ENCODE data around the gene EFCAB11. TPM values are rescaled to one million over a fixed set of nuclear protein-coding genes. Genes with fewer than 3 reads are reported as not detected.

The EFCAB11 gene
- total RNA-seq, 3 donors from 2014 or later (not counting 1 experiment from before 2014, with no cell fraction given), result 3.9 to 5.2 (median 4.0) TPM

- Mint-ChIP-seq H3K27me3 (ENCODE audit: low read depth in 2 of 2) (peaks cover 0 to 3% of the 10 kb centered on the region in 2 donors), H3K27ac (no peak overlapping the region), H3K36me3 (no peaks in the 10 kb centered on the region), H3K4me1 (no peaks in the 10 kb centered on the region), H3K4me3 (no peak overlapping the region), H3K9me3 (no peaks in the 10 kb centered on the region)
- Histone ChIP-seq H3K4me3 (ENCODE audit: low read length) (no peak overlapping the region), H3K9me3 (ENCODE audit: control insufficient read depth, insufficient read depth, low read length) (no peaks in the 10 kb centered on the region), H3K27me3 (ENCODE audit: control insufficient read depth, insufficient read depth, low read length) (no peaks in the 10 kb centered on the region), H3K4me1 (ENCODE audit: control insufficient read depth, insufficient read depth, low read length) (no peaks in the 10 kb centered on the region), H3K36me3 (ENCODE audit: control insufficient read depth, insufficient read depth, low read length) (no peaks in the 10 kb centered on the region), H3K27ac (ENCODE audit: low read length) (no peak overlapping the region)
- DNase-seq, result no peak
- WGBS (ENCODE audit: insufficient coverage), result 93% methylated on average over 4 of the region's 4 CpGs
- intact Hi-C loops (cut with micrococcal nuclease), result no loop called here
- no peak for ATAC-seq
- no peak for TF ChIP-seq CTCF (IDR thresholded peaks at IDR 0.05)
Observed at GRCh38 chr14:89858089-89858488, 96.4 kb downstream of the EFCAB11 start.

GRCh38 chr14:89856871-89857345, 97.6 kb downstream of the EFCAB11 start:
- ATAC-seq (no peak), DNase-seq (no peak)
- Mint-ChIP-seq H3K4me3 (no peak overlapping the region), H3K27ac (no peak overlapping the region), H3K4me1 (no peaks in the 10 kb centered on the region), H3K27me3 (ENCODE audit: low read depth in 2 of 2) (peaks cover 0 to 5% of the 10 kb centered on the region in 2 donors), H3K9me3 (no peaks in the 10 kb centered on the region), H3K36me3 (no peaks in the 10 kb centered on the region)
- WGBS (ENCODE audit: insufficient coverage), result 100% methylated on average over 1 of the region's 1 CpG
- H3K36me3 ChIP-seq (ENCODE audit: control insufficient read depth, insufficient read depth, low read length), result no peaks in the 10 kb centered on the region
- H3K27ac ChIP-seq (ENCODE audit: low read length), result no peak overlapping the region
- no peak overlapping the region for H3K4me3 ChIP-seq (ENCODE audit: low read length)
- TF ChIP-seq CTCF (IDR thresholded peaks at IDR 0.05), result no peak
- H3K4me1 ChIP-seq (ENCODE audit: control insufficient read depth, insufficient read depth, low read length), result no peaks in the 10 kb centered on the region
- no peaks in the 10 kb centered on the region for H3K27me3 ChIP-seq (ENCODE audit: control insufficient read depth, insufficient read depth, low read length)
- intact Hi-C loops (cut with micrococcal nuclease), result no loop called here
- H3K9me3 ChIP-seq (ENCODE audit: control insufficient read depth, insufficient read depth, low read length), result no peaks in the 10 kb centered on the region

- H3K27ac Mint-ChIP-seq, result no peak overlapping the region
- H3K4me3 Mint-ChIP-seq, result no peak overlapping the region
- peaks cover 0 to 5% of the 10 kb centered on the region in 2 donors for H3K27me3 Mint-ChIP-seq (ENCODE audit: low read depth in 2 of 2)
- no peak overlapping the region for H3K4me3 ChIP-seq (ENCODE audit: low read length)
- H3K27me3 ChIP-seq (ENCODE audit: control insufficient read depth, insufficient read depth, low read length), result no peaks in the 10 kb centered on the region
- WGBS (ENCODE audit: insufficient coverage), result 97% methylated on average over 6 of the region's 8 CpGs
- H3K9me3 ChIP-seq (ENCODE audit: control insufficient read depth, insufficient read depth, low read length), result no peaks in the 10 kb centered on the region
- H3K36me3 Mint-ChIP-seq, result no peaks in the 10 kb centered on the region
- DNase-seq (no peak), ATAC-seq (no peak)
- no peaks in the 10 kb centered on the region for H3K9me3 Mint-ChIP-seq
- intact Hi-C loops (cut with micrococcal nuclease), result no loop called here
- TF ChIP-seq CTCF (IDR thresholded peaks at IDR 0.05), result no peak
- no peaks in the 10 kb centered on the region for H3K36me3 ChIP-seq (ENCODE audit: control insufficient read depth, insufficient read depth, low read length)
- no peaks in the 10 kb centered on the region for H3K4me1 ChIP-seq (ENCODE audit: control insufficient read depth, insufficient read depth, low read length)
- no peaks in the 10 kb centered on the region for H3K4me1 Mint-ChIP-seq
- H3K27ac ChIP-seq (ENCODE audit: low read length), result no peak overlapping the region
Observed at GRCh38 chr14:89855961-89856656, 98.4 kb downstream of the EFCAB11 start.

All from natural killer cell (primary cell).